IMR-90 (cell line): Measurements from ENCODE around the gene OTUB2. TPM values are rescaled to one million over a fixed set of nuclear protein-coding genes. Genes with fewer than 3 reads are reported as not detected.

Experiments used
- ATAC-seq: fragments of 200-7000 bp; cut with Tn5 transposase; 2 replicates; pipeline ENCODE4 v1.9.1; 2020; ENCODE audit warnings: low read depth, mild to moderate bottlenecking, moderate library complexity
- BruUV-seq: library from RNA; stranded (reverse); fragments of 400-500 nt; replicated peaks from 2 replicates; lab custom pipeline; 2021; lab: Mats Ljungman, UMichigan
- CTCF ChIA-PET: fragments of 300-600 bp; formaldehyde crosslinking; extraction: SDS; loops from one replicate; lab custom pipeline; 2021; ENCODE audit warnings: antibody characterized with exemption; lab: Yijun Ruan, JAX
- POLR2A ChIA-PET: fragments of 300-600 bp; sonication (Branson Sonifier 250); formaldehyde crosslinking; loops from one replicate; lab custom pipeline; 2022; ENCODE audit warnings: antibody characterized with exemption; ENCODE audit not compliant: unreplicated experiment; lab: Charles Lee
- DNase-seq: peaks from one replicate; pipeline ENCODE4 v3.0.0; 2013
- H2AFZ ChIP-seq: replicated peaks from 2 replicates; pipeline ENCODE3; 2013; ENCODE audit warnings: low read length, mild to moderate bottlenecking; ENCODE audit not compliant: poor library complexity
- H2AK5ac ChIP-seq: 2 replicates; pipeline ENCODE4 v1.6.1; 2013; ENCODE audit warnings: low read depth, low read length, inconsistent platforms
- H2AK9ac ChIP-seq: replicated peaks from 2 replicates; pipeline ENCODE3; 2013; ENCODE audit warnings: mild to moderate bottlenecking, low read depth, low read length, moderate library complexity; ENCODE audit not compliant: poor library complexity
- H2BK120ac ChIP-seq: 2 replicates; pipeline ENCODE4 v1.6.1; 2013; ENCODE audit warnings: low read depth, low read length, inconsistent platforms
- H2BK15ac ChIP-seq: 3 replicates; pipeline ENCODE4 v1.6.1; 2013; ENCODE audit warnings: low read depth, low read length, inconsistent platforms
- H2BK20ac ChIP-seq: 2 replicates; pipeline ENCODE4 v1.6.1; 2013; ENCODE audit warnings: low read depth, mild to moderate bottlenecking, inconsistent platforms, low read length, moderate library complexity
- H2BK5ac ChIP-seq: 2 replicates; pipeline ENCODE4 v1.6.1; 2013; ENCODE audit warnings: mild to moderate bottlenecking, low read depth, low read length, inconsistent platforms; ENCODE audit not compliant: poor library complexity, severe bottlenecking
- H3K14ac ChIP-seq: replicated peaks from 2 replicates; pipeline ENCODE4 v1.6.1; 2013; ENCODE audit warnings: low read depth, low read length, inconsistent platforms
- H3K18ac ChIP-seq: 2 replicates; pipeline ENCODE4 v1.6.1; 2013; ENCODE audit warnings: low read depth, low read length, control low read depth
- H3K23ac ChIP-seq: 2 replicates; pipeline ENCODE4 v1.6.1; 2013; ENCODE audit warnings: low read depth, low read length, inconsistent platforms
- H3K27ac ChIP-seq: 2 replicates; pipeline ENCODE4 v1.5.1; 2013; ENCODE audit warnings: mild to moderate bottlenecking, control low read depth, low read length; ENCODE audit not compliant: insufficient read depth
- H3K27me3 ChIP-seq: 2 replicates; pipeline ENCODE4 v1.6.1; 2013; ENCODE audit warnings: low read length; ENCODE audit not compliant: control insufficient read depth, insufficient read depth
- H3K36me3 ChIP-seq: 2 replicates; pipeline ENCODE4 v1.6.1; 2013; ENCODE audit warnings: low read length, mixed read lengths; ENCODE audit not compliant: control insufficient read depth, insufficient read depth
- H3K4ac ChIP-seq: 2 replicates; pipeline ENCODE4 v1.6.1; 2013; ENCODE audit warnings: low read depth, low read length, inconsistent platforms
- H3K4me1 ChIP-seq: 2 replicates; pipeline ENCODE4 v1.6.1; 2013; ENCODE audit warnings: low read length, mixed read lengths; ENCODE audit not compliant: control insufficient read depth, insufficient read depth
- H3K4me2 ChIP-seq: 2 replicates; pipeline ENCODE4 v1.6.1; 2013; ENCODE audit warnings: low read depth, mild to moderate bottlenecking, control low read depth, low read length, moderate library complexity
- H3K4me3 ChIP-seq: 2 replicates; pipeline ENCODE4 v1.5.1; 2013; ENCODE audit warnings: low read depth, mild to moderate bottlenecking, control low read depth, low read length, moderate library complexity; ENCODE audit not compliant: insufficient read depth
- H3K56ac ChIP-seq: 2 replicates; pipeline ENCODE4 v1.6.1; 2013; ENCODE audit warnings: low read length, inconsistent platforms; ENCODE audit not compliant: insufficient read depth; ENCODE audit errors: extremely low read depth
- H3K79me1 ChIP-seq, 2 experiments: 2 replicates each; pipeline ENCODE4 v1.6.1; 2013; ENCODE audit warnings: low read length in 2 of 2, inconsistent platforms in 1 of 2, low read depth in 1 of 2
- H3K9ac ChIP-seq: 2 replicates; pipeline ENCODE4 v1.6.1; 2013; ENCODE audit warnings: low read depth, low read length, control low read depth
- H3K9me1 ChIP-seq: 2 replicates; pipeline ENCODE4 v1.6.1; 2013; ENCODE audit warnings: low read length, inconsistent platforms; ENCODE audit not compliant: insufficient read depth
- H3K9me3 ChIP-seq: 2 replicates; pipeline ENCODE4 v1.6.1; 2013; ENCODE audit warnings: low read length; ENCODE audit not compliant: control insufficient read depth, insufficient read depth
- H4K20me1 ChIP-seq: 2 replicates; pipeline ENCODE4 v1.6.1; 2013; ENCODE audit warnings: low read length, inconsistent platforms; ENCODE audit not compliant: insufficient read depth
- H4K5ac ChIP-seq: 2 replicates; pipeline ENCODE4 v1.6.1; 2013; ENCODE audit warnings: mild to moderate bottlenecking, low read depth, low read length, control low read depth
- H4K8ac ChIP-seq, 2 experiments: 2 replicates each; pipeline ENCODE4 v1.6.1; 2013; ENCODE audit warnings: low read depth in 2 of 2, low read length in 2 of 2, control low read depth in 1 of 2, inconsistent platforms in 1 of 2
- H4K91ac ChIP-seq: 2 replicates; pipeline ENCODE4 v1.6.1; 2013; ENCODE audit warnings: low read depth, low read length, inconsistent platforms; ENCODE audit not compliant: insufficient read depth
- BHLHE40 ChIP-seq: fragments of 150-350 bp; IDR thresholded peaks from 2 replicates; pipeline ENCODE4 v1.6.1; 2016; ENCODE audit warnings: mild to moderate bottlenecking, low read depth, low read length
- CEBPB ChIP-seq: IDR thresholded peaks from 2 replicates; pipeline ENCODE4 v1.6.1; 2012; ENCODE audit warnings: low read depth, low read length, improper control_type of control experiment
- CHD1 ChIP-seq: IDR thresholded peaks from 2 replicates; pipeline ENCODE4 v1.6.1; 2012; ENCODE audit warnings: low read depth, low read length, improper control_type of control experiment
- CTCF ChIP-seq: conservative IDR thresholded peaks from 2 replicates; pipeline ENCODE4 v1.5.1; 2012; ENCODE audit warnings: mild to moderate bottlenecking, low read depth, low read length, improper control_type of control experiment
- ELK1 ChIP-seq: fragments of 150-350 bp; IDR thresholded peaks from 2 replicates; pipeline ENCODE4 v1.6.1; 2016; ENCODE audit warnings: low read depth, mild to moderate bottlenecking, low read length, moderate library complexity, borderline replicate concordance
- FOS ChIP-seq: fragments of 150-350 bp; IDR thresholded peaks from 2 replicates; pipeline ENCODE4 v1.6.1; 2016; ENCODE audit warnings: low read depth, low read length
- MAFK ChIP-seq: IDR thresholded peaks from 2 replicates; pipeline ENCODE4 v1.6.1; 2012; ENCODE audit warnings: low read depth, low read length, improper control_type of control experiment
- MAZ ChIP-seq: IDR thresholded peaks from 2 replicates; pipeline ENCODE4 v1.6.1; 2012; ENCODE audit warnings: low read depth, mild to moderate bottlenecking, low read length, improper control_type of control experiment, moderate library complexity, borderline replicate concordance
- MXI1 ChIP-seq: IDR thresholded peaks from 2 replicates; pipeline ENCODE4 v1.6.1; 2012; ENCODE audit warnings: low read depth, mild to moderate bottlenecking, low read length, moderate library complexity, borderline replicate concordance
- NFE2L2 ChIP-seq: fragments of 150-350 bp; IDR thresholded peaks from 2 replicates; pipeline ENCODE4 v1.6.1; 2016; ENCODE audit warnings: low read depth, mild to moderate bottlenecking, low read length
- POLR2A ChIP-seq: IDR thresholded peaks from 2 replicates; pipeline ENCODE4 v1.6.1; 2012; ENCODE audit warnings: mild to moderate bottlenecking, low read depth, low read length
- RAD21 ChIP-seq: IDR thresholded peaks from 2 replicates; pipeline ENCODE4 v1.6.1; 2012; ENCODE audit warnings: low read length, improper control_type of control experiment
- RCOR1 ChIP-seq: IDR thresholded peaks from 2 replicates; pipeline ENCODE4 v1.6.1; 2012; ENCODE audit warnings: mild to moderate bottlenecking, low read length, improper control_type of control experiment; ENCODE audit not compliant: insufficient replicate concordance
- RFX5 ChIP-seq: IDR thresholded peaks from 2 replicates; pipeline ENCODE4 v1.8.0; 2012; ENCODE audit warnings: low read depth, mild to moderate bottlenecking, low read length, moderate library complexity
- SMC3 ChIP-seq: fragments of 150-350 bp; IDR thresholded peaks from 2 replicates; pipeline ENCODE4 v1.6.1; 2016; ENCODE audit warnings: low read depth, mild to moderate bottlenecking, antibody characterized with exemption, low read length, moderate library complexity
- USF2 ChIP-seq: fragments of 150-350 bp; IDR thresholded peaks from 2 replicates; pipeline ENCODE4 v1.6.1; 2017; ENCODE audit warnings: mild to moderate bottlenecking, antibody characterized with exemption, low read length, low read depth
- WGBS, 2 experiments: methylation state at CpG; one replicate each; pipeline versions ENCODE4 v1.1.5 to v1.1.7; 2013; ENCODE audit warnings: missing lambda C conversion rate in 2 of 2; ENCODE audit not compliant: insufficient read length in 1 of 2; ENCODE audit errors: extremely low coverage in 2 of 2; 5-methylcytosine and 5-hydroxymethylcytosine counted together
- dilution Hi-C: fragments of 300-500 bp; cut with HindIII; formaldehyde crosslinking; loops from one replicate; pipeline ENCODE4 v1.14.3; 2018; ENCODE audit warnings: low sequenced_read_pairs; ENCODE audit not compliant: unreplicated experiment
- in situ Hi-C: fragments of 300-500 bp; cut with MboI; formaldehyde crosslinking; loops from 3 replicates; pipeline ENCODE4 v1.14.3; 2019; ENCODE audit warnings: low sequenced_read_pairs, inconsistent platforms, mixed read lengths
- intact Hi-C: fragments of 100-400 bp; cut with micrococcal nuclease; formaldehyde crosslinking; loops from 2 replicates; pipeline ENCODE4 v1.10.0; 2022
- polyA plus RNA-seq, 3 experiments: library from polyadenylated mRNA; depleted of rRNA; stranded (reverse); fragments of >200 nt; gene quantifications; 2 replicates each; pipeline ENCODE4 v1.2.3, GENCODE V29; 2012; ENCODE audit warnings: low replicate concordance in 1 of 3
- total RNA-seq: library from RNA; depleted of rRNA; stranded (reverse); fragments of >200 nt; gene quantifications from 2 replicates; pipeline ENCODE4 v1.2.3, GENCODE V29; 2012

OTUB2 gene
- total and polyA plus RNA-seq, 2 of the 4 experiments (the other 2 are of a cell fraction): 1.1 to 2.5 TPM

GRCh38 chr14:94054401-94054800 is 28.3 kb downstream of the OTUB2 start:
- Histone ChIP-seq H2AK9ac (no peak overlapping the region), H4K5ac (no peak overlapping the region), H4K20me1 (0 out of 2 replicates have a peak, but pooled peaks cover 4% of the 10 kb centered on the region), H3K4ac (no peak overlapping the region), H2BK120ac (no peak overlapping the region), H3K18ac (no peak overlapping the region), H3K23ac (no peak overlapping the region), H3K79me1 (peaks cover 20 to 26% of the 10 kb centered on the region in 2 experiments), H3K9me1 (no peaks in the 10 kb centered on the region), H3K36me3 (peaks cover 74% of the 10 kb centered on the region), H4K8ac (no peak overlapping the region), H2BK15ac (no peak overlapping the region), H2BK20ac (no peak overlapping the region), H3K4me1 (no peaks in the 10 kb centered on the region), H3K14ac (no peak overlapping the region), H2AK5ac (no peak overlapping the region), H3K27ac (no peak overlapping the region), H3K9ac (no peak overlapping the region), H3K4me2 (no peak overlapping the region), H3K27me3 (no peaks in the 10 kb centered on the region), H3K4me3 (no peak overlapping the region), H3K56ac (no peak overlapping the region), H4K91ac (no peak overlapping the region), H2AFZ (no peak overlapping the region), H2BK5ac (no peak overlapping the region), H3K9me3 (no peaks in the 10 kb centered on the region)
- in situ Hi-C loops (no loop called here), intact Hi-C loops (no loop called here), dilution Hi-C loops (no loop called here)
- DNase-seq (no peak), ATAC-seq (no peak)
- TF ChIP-seq ELK1: no peak
- TF ChIP-seq USF2: no peak
- TF ChIP-seq CHD1: no peak
- TF ChIP-seq MXI1: no peak
- TF ChIP-seq RAD21: no peak
- TF ChIP-seq BHLHE40: no peak
- TF ChIP-seq NFE2L2: no peak
- TF ChIP-seq MAFK: no peak
- TF ChIP-seq FOS: no peak
- TF ChIP-seq CEBPB: no peak
- no peak for TF ChIP-seq CTCF
- no peak for TF ChIP-seq RCOR1
- no peak for TF ChIP-seq SMC3
- no peak for TF ChIP-seq RFX5
- no peak for TF ChIP-seq MAZ
- no peak for TF ChIP-seq POLR2A
- WGBS, 2 experiments: no CpG with 5 or more reads among the region's 1 CpG
- ChIA-PET POLR2A (no interaction called here), CTCF (interaction anchor here (1.0 to 5.3 kb wide), 2 partner anchors 82 to 84 kb away, joined by 3 to 35 read pairs; no protein-coding TSS in a partner anchor)
- BruUV-seq: no TSS peak
